ENCODE results near the gene KLF3. TPM values are rescaled to one million over a fixed set of nuclear protein-coding genes. Genes with fewer than 3 reads are reported as not detected.

KLF3 gene
- total RNA-seq, 1 donor from 2014 or later, result 24.8 TPM

DNA sequence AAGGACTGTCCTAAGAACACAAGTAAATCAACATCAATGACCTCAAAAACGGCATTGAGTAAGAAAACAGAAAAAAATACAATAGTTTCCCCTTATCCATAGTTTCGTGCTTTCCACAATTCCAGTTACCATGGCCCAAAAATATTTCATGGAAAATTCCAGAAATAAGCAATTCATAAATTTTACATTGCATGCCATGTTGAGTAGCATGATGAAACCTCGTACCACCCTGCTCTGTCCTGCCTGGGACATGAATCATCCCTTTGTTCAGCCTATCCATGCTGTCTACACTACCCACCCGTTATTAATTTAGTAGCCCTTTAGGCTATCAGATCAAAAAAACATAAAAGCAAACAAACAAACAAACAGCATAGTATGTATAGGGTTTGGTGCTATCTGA, 51.1 kb downstream of the KLF3 start:
- Histone ChIP-seq H3K27ac (no peak overlapping the region), H4K20me1 (ENCODE audit: low read depth) (no peaks in the 10 kb centered on the region), H3K36me3 (no peaks in the 10 kb centered on the region), H3K4me2 (no peak overlapping the region), H2AFZ (replicated peaks) (no peak overlapping the region), H3K4me3 (no peak overlapping the region), H3K4me1 (no peaks in the 10 kb centered on the region), H3K27me3 (no peaks in the 10 kb centered on the region), H3K9ac (no peak overlapping the region), H3K79me2 (ENCODE audit: low read depth) (no peaks in the 10 kb centered on the region), H3K9me3 (ENCODE audit: low read depth) (no peaks in the 10 kb centered on the region), H3F3A (ENCODE audit: low read depth) (no peaks in the 10 kb centered on the region)
- Mint-ChIP-seq H3K9me3 (peaks cover 6% of the 10 kb centered on the region), H3K36me3 (no peaks in the 10 kb centered on the region), H3K27ac (no peak overlapping the region), H3K4me3 (no peak overlapping the region), H3K27me3 (ENCODE audit: insufficient read depth, low read depth) (peaks cover 7% of the 10 kb centered on the region), H3K4me1 (no peaks in the 10 kb centered on the region)
- DNase-seq (ENCODE audit: low spot score), result no peak
- TF ChIP-seq EZH2phosphoT487 (IDR thresholded peaks at IDR 0.05) (no peak), EZH2 (IDR thresholded peaks at IDR 0.05) (no peak)
- TF ChIP-seq, protein P1, sequence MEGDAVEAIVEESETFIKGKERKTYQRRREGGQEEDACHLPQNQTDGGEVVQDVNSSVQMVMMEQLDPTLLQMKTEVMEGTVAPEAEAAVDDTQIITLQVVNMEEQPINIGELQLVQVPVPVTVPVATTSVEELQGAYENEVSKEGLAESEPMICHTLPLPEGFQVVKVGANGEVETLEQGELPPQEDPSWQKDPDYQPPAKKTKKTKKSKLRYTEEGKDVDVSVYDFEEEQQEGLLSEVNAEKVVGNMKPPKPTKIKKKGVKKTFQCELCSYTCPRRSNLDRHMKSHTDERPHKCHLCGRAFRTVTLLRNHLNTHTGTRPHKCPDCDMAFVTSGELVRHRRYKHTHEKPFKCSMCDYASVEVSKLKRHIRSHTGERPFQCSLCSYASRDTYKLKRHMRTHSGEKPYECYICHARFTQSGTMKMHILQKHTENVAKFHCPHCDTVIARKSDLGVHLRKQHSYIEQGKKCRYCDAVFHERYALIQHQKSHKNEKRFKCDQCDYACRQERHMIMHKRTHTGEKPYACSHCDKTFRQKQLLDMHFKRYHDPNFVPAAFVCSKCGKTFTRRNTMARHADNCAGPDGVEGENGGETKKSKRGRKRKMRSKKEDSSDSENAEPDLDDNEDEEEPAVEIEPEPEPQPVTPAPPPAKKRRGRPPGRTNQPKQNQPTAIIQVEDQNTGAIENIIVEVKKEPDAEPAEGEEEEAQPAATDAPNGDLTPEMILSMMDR (IDR thresholded peaks at IDR 0.05), result no peak

DNA sequence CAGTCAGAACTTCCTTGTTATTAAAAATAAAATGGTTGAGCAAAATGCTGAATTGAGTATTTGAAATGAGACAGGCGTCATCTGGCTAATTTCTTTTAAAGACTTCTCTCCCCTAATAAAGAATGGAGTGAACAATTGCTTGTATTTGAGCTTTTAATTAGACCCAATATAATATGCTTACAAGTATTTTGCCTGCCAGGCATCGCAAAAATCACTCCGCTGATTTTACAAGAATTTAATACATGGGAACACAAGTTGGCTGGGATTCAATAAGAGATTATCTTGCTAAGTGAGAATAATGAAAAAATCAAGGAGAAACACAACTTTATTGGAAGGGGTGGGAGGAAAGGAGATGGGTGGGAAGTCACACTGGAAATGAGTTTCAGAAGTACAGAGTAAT, 52.3 kb downstream of the KLF3 start:
- no peaks in the 10 kb centered on the region for H3F3A ChIP-seq (ENCODE audit: low read depth)
- H3K9me3 ChIP-seq (ENCODE audit: low read depth), result no peaks in the 10 kb centered on the region
- Mint-ChIP-seq H3K27me3 (ENCODE audit: insufficient read depth, low read depth) (peaks cover 7% of the 10 kb centered on the region), H3K27ac (no peak overlapping the region), H3K36me3 (no peaks in the 10 kb centered on the region), H3K4me3 (no peak overlapping the region), H3K4me1 (no peaks in the 10 kb centered on the region), H3K9me3 (peaks cover 6% of the 10 kb centered on the region)
- H4K20me1 ChIP-seq (ENCODE audit: low read depth), result no peaks in the 10 kb centered on the region
- no peak for TF ChIP-seq EZH2phosphoT487 (IDR thresholded peaks at IDR 0.05)
- TF ChIP-seq, protein P1 (IDR thresholded peaks at IDR 0.05), result no peak
- TF ChIP-seq EZH2 (IDR thresholded peaks at IDR 0.05), result no peak
- no peaks in the 10 kb centered on the region for H3K79me2 ChIP-seq (ENCODE audit: low read depth)
- no peaks in the 10 kb centered on the region for H3K27me3 ChIP-seq
- no peak for DNase-seq (ENCODE audit: low spot score)
- no peak overlapping the region for H3K4me3 ChIP-seq
- H2AFZ ChIP-seq (replicated peaks), result no peak overlapping the region
- no peak overlapping the region for H3K4me2 ChIP-seq
- H3K36me3 ChIP-seq, result no peaks in the 10 kb centered on the region
- no peak overlapping the region for H3K9ac ChIP-seq
- H3K4me1 ChIP-seq, result no peaks in the 10 kb centered on the region
- no peak overlapping the region for H3K27ac ChIP-seq

DNA sequence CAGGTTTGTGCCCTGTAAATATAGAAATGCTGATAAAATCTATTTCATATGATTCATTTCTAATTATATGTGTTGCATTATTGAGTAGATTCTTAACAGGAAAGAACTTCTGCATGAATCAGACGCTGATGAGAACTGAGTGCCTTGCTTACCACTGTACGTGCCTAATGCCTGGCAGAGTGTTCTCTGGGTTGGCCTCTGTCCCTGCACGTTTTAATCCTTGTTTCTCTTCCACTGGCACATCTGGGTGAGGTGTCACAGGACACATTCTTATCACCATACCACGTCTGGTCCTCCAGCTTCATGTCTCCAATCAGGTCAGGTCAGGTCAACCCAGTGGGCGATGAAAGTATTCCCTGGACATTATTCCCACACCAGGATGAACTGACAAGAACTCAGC, 53.6 kb downstream of the KLF3 start:
- H3K4me1 ChIP-seq, result no peaks in the 10 kb centered on the region
- no peaks in the 10 kb centered on the region for H3F3A ChIP-seq (ENCODE audit: low read depth)
- H3K4me2 ChIP-seq, result no peak overlapping the region
- no peak overlapping the region for H3K4me3 ChIP-seq
- H3K9ac ChIP-seq, result no peak overlapping the region
- H4K20me1 ChIP-seq (ENCODE audit: low read depth), result no peaks in the 10 kb centered on the region
- no peaks in the 10 kb centered on the region for H3K9me3 ChIP-seq (ENCODE audit: low read depth)
- no peak overlapping the region for H3K27ac ChIP-seq
- DNase-seq (ENCODE audit: low spot score), result no peak
- no peak overlapping the region for H3K4me3 Mint-ChIP-seq
- H3K79me2 ChIP-seq (ENCODE audit: low read depth), result no peaks in the 10 kb centered on the region
- peaks cover 7% of the 10 kb centered on the region for H3K27me3 Mint-ChIP-seq (ENCODE audit: insufficient read depth, low read depth)
- no peak overlapping the region for H2AFZ ChIP-seq (replicated peaks)
- no peaks in the 10 kb centered on the region for H3K27me3 ChIP-seq
- H3K36me3 ChIP-seq, result no peaks in the 10 kb centered on the region
- no peaks in the 10 kb centered on the region for H3K4me1 Mint-ChIP-seq
- no peak overlapping the region for H3K27ac Mint-ChIP-seq
- H3K36me3 Mint-ChIP-seq, result no peaks in the 10 kb centered on the region
- no peak for TF ChIP-seq EZH2phosphoT487 (IDR thresholded peaks at IDR 0.05)
- TF ChIP-seq, protein P1 (IDR thresholded peaks at IDR 0.05), result no peak
- peaks cover 6% of the 10 kb centered on the region for H3K9me3 Mint-ChIP-seq

DNA sequence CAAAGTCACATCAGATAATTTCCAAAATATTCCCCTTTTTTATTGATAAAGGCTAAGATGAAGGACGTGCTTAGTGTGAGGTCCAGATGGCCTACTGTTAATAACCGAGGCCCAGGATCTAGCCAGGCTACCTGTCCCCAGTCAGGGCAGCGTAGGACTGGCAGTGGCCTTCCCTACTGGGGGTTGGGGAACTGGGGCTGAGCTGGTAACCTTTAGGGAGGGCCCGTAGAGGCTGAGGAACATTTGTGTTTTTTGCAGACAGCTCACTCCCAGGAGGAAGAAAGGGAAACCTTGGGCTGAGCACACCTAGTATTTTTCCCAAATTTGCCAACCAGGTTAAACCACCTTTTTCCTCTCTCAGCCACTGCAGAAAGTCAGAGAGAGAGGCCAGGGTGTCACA, 59.1 kb downstream of the KLF3 start:
- TF ChIP-seq, protein P1 (IDR thresholded peaks at IDR 0.05), result no peak
- TF ChIP-seq EZH2phosphoT487 (IDR thresholded peaks at IDR 0.05), result no peak
- TF ChIP-seq EZH2 (IDR thresholded peaks at IDR 0.05), result no peak
- Histone ChIP-seq H3K36me3 (no peaks in the 10 kb centered on the region), H3K4me1 (no peaks in the 10 kb centered on the region), H3K4me2 (no peak overlapping the region), H3K79me2 (ENCODE audit: low read depth) (no peaks in the 10 kb centered on the region), H3K9me3 (ENCODE audit: low read depth) (no peaks in the 10 kb centered on the region), H3F3A (ENCODE audit: low read depth) (no peaks in the 10 kb centered on the region), H3K9ac (no peak overlapping the region), H4K20me1 (ENCODE audit: low read depth) (no peaks in the 10 kb centered on the region), H3K27me3 (no peaks in the 10 kb centered on the region), H3K4me3 (no peak overlapping the region), H3K27ac (no peak overlapping the region), H2AFZ (replicated peaks) (no peak overlapping the region)
- peaks cover 11% of the 10 kb centered on the region for H3K4me1 Mint-ChIP-seq
- peaks cover 6% of the 10 kb centered on the region for H3K27me3 Mint-ChIP-seq (ENCODE audit: insufficient read depth, low read depth)
- H3K9me3 Mint-ChIP-seq, result no peaks in the 10 kb centered on the region
- H3K4me3 Mint-ChIP-seq, result no peak overlapping the region
- no peak overlapping the region for H3K27ac Mint-ChIP-seq
- H3K36me3 Mint-ChIP-seq, result no peaks in the 10 kb centered on the region
- DNase-seq (ENCODE audit: low spot score), result no peak

All from neural progenitor cell (in vitro differentiated cells).